RWPE2 (cell line): Measurements from ENCODE around the gene DICER1.

Source experiments
- ATAC-seq: fragments of 200-7000 bp; cut with Tn5 transposase; 3 replicates; pipeline ENCODE4 v1.9.1; 2021; ENCODE audit warnings: low read depth
- DNase-seq: peaks from one replicate; pipeline ENCODE4 v3.0.0-alpha.2; 2020; ENCODE audit warnings: low spot score
- H3K27ac ChIP-seq: fragments of 450-650 bp; 2 replicates; pipeline ENCODE4 v1.5.1; 2017; ENCODE audit warnings: mild to moderate bottlenecking; ENCODE audit not compliant: poor library complexity, severe bottlenecking
- H3K27me3 ChIP-seq: fragments of 250-450 bp; sonication (Bioruptor Pico); 2 replicates; pipeline ENCODE4 v1.5.1; 2021; ENCODE audit warnings: mild to moderate bottlenecking, moderate library complexity; ENCODE audit not compliant: insufficient read depth, poor library complexity, severe bottlenecking
- H3K36me3 ChIP-seq: fragments of 250-450 bp; sonication (Bioruptor Pico); 2 replicates; pipeline ENCODE4 v1.5.1; 2020; ENCODE audit warnings: low read depth, mild to moderate bottlenecking, moderate library complexity
- H3K4me1 ChIP-seq: fragments of 250-450 bp; sonication (Bioruptor Pico); 2 replicates; pipeline ENCODE4 v1.5.1; 2021; ENCODE audit warnings: mild to moderate bottlenecking, moderate library complexity; ENCODE audit not compliant: insufficient read depth, poor library complexity, severe bottlenecking
- H3K4me3 ChIP-seq: fragments of 250-450 bp; sonication (Bioruptor Pico); 2 replicates; pipeline ENCODE4 v1.5.1; 2021; ENCODE audit warnings: mild to moderate bottlenecking, moderate library complexity; ENCODE audit not compliant: severe bottlenecking
- H3K9me3 ChIP-seq: fragments of 250-450 bp; sonication (Bioruptor Pico); 2 replicates; pipeline ENCODE4 v1.5.1; 2021; ENCODE audit warnings: mild to moderate bottlenecking, moderate library complexity; ENCODE audit not compliant: severe bottlenecking
- TF ChIP-seq, protein P1 (sequence below): fragments of 450-650 bp; IDR thresholded peaks from one replicate; pipeline ENCODE4 v1.5.1; 2017; ENCODE audit warnings: mild to moderate bottlenecking, moderate library complexity; ENCODE audit not compliant: poor library complexity, severe bottlenecking

The DICER1 gene

DNA sequence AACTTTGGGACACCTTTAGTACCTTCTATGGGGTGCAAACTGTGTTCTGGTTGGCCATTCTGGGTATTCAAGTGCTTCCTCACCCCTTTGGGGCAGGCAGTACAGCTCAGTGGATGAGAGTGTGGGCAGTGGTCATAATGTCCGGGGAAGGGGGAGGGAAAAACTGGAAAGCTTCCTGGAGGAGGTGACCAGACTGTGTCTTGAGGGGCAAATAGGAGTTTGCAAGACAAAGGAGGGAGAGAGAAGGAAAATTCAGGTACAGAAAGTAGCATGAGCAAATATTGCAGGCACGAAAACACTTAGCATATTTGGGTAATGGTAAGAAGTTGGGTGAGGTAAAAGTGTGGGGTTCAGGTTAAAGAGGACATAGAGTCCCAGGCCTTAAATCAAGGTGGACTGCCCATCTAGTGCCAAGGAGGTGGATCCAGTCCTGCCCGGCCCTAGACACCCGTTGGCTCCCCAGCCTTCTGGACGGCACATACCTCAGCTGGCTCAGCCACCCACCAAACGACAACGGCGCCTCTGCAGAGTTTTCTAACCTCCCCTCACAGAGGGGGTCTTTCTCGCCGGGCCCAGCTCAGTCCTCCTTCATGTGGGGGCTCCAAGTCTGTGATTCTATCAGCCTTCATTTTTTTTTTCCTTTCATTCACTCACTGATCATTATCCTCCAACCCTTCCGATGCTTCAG is 86.4 kb downstream of the DICER1 start:
- TF ChIP-seq, protein P1, sequence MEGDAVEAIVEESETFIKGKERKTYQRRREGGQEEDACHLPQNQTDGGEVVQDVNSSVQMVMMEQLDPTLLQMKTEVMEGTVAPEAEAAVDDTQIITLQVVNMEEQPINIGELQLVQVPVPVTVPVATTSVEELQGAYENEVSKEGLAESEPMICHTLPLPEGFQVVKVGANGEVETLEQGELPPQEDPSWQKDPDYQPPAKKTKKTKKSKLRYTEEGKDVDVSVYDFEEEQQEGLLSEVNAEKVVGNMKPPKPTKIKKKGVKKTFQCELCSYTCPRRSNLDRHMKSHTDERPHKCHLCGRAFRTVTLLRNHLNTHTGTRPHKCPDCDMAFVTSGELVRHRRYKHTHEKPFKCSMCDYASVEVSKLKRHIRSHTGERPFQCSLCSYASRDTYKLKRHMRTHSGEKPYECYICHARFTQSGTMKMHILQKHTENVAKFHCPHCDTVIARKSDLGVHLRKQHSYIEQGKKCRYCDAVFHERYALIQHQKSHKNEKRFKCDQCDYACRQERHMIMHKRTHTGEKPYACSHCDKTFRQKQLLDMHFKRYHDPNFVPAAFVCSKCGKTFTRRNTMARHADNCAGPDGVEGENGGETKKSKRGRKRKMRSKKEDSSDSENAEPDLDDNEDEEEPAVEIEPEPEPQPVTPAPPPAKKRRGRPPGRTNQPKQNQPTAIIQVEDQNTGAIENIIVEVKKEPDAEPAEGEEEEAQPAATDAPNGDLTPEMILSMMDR, result no peak
- H3K27ac ChIP-seq, result no peak overlapping the region
- no peaks in the 10 kb centered on the region for H3K4me1 ChIP-seq
- ATAC-seq (no peak), DNase-seq (no peak)
- H3K27me3 ChIP-seq, result peaks cover 13% of the 10 kb centered on the region
- H3K9me3 ChIP-seq, result no peaks in the 10 kb centered on the region
- no peak overlapping the region for H3K4me3 ChIP-seq
- H3K36me3 ChIP-seq, result no peaks in the 10 kb centered on the region

DNA sequence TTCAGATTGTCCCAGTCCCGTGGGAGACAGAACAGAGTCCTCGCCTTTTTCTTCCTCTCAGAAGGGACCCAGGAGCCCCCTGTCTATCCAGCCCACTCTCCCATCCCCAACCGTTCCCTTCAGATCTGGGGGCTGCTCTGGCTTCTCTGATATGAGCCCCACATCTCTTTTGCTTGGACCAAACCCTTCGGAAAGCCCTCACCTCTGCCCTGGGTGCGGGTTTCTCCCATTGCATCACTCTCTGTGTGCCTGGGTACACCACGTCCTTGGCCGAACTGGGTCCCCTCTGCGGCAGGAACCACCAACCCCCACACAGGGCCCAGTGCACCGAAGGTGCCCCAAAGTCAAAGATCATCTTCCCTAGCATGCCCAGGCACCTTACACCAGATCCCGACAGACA is 87.8 kb downstream of the DICER1 start:
- no peak overlapping the region for H3K4me3 ChIP-seq
- H3K4me1 ChIP-seq, result no peaks in the 10 kb centered on the region
- H3K27ac ChIP-seq, result no peak overlapping the region
- ATAC-seq (no peak), DNase-seq (no peak)
- TF ChIP-seq, protein P1, result no peak
- no peaks in the 10 kb centered on the region for H3K9me3 ChIP-seq
- peaks cover 13% of the 10 kb centered on the region for H3K27me3 ChIP-seq
- H3K36me3 ChIP-seq, result no peaks in the 10 kb centered on the region

DNA sequence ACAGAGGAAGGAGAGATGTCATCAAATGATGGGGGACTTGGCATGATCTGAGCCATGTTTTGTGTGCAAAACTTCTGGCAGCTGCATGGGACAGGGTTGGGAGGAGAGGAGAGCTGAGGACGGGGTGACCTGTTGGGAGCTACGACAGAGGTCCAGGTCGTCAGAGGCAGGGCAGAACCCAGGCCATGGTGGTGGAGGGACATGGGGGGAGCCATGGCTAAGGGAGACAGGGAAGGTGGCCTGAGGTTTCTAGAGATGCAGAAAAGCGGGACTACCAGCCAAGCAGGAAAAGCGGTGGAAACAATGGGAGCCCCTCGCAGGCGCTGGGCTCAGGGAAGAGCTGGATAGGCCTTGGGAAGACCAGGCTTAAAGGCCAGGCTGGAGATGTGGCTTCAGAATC is 88.3 kb downstream of the DICER1 start:
- DNase-seq (no peak), ATAC-seq (no peak)
- Histone ChIP-seq H3K4me3 (no peak overlapping the region), H3K27ac (no peak overlapping the region), H3K9me3 (no peaks in the 10 kb centered on the region), H3K27me3 (peaks cover 13% of the 10 kb centered on the region), H3K36me3 (no peaks in the 10 kb centered on the region), H3K4me1 (no peaks in the 10 kb centered on the region)
- TF ChIP-seq, protein P1, result no peak

DNA sequence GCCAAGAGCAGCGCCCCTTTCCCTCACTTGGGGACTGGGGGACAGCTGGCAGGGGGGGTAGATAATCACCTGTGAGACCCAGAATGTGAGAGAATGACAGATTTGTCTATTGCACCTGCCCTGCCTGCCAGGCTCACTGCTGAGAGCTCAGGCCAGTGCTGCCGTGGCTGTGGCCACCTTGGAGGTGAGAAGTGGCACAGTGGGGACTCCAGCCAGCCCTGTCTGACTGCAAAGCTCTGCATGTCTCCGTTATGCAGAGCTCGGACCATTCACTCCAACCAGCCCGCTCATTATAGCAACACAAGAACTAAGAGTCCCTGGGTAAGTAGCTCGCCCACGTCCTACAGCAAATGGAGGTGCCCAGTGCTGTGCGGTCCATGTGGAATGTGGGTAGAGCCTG is 88.8 kb downstream of the DICER1 start:
- no peaks in the 10 kb centered on the region for H3K4me1 ChIP-seq
- TF ChIP-seq, protein P1, result no peak
- DNase-seq, result no peak
- peaks cover 13% of the 10 kb centered on the region for H3K27me3 ChIP-seq
- no peaks in the 10 kb centered on the region for H3K36me3 ChIP-seq
- no peak overlapping the region for H3K27ac ChIP-seq
- ATAC-seq, result no peak
- H3K9me3 ChIP-seq, result no peaks in the 10 kb centered on the region
- no peak overlapping the region for H3K4me3 ChIP-seq

DNA sequence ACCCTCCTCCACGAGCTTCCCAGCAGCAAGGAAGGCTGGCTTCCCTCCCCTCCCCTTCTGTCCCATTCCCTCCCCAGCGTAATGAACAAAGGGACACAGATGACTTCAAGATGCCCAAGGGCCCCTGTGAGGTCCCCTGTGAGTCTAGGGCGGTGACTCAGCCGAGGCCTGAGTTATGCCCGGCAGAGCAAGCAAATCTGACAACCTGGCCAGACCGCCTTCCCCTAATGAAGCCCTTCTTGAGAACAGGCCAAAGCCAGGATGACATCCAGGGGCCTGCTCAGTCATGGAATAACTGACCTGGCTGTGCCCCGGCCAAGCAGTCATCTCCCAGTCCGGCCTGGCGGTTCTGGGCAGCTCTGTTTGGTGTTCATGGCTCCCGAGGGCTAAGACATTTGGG is 89.2 kb downstream of the DICER1 start:
- no peak for DNase-seq
- Histone ChIP-seq H3K4me1 (no peaks in the 10 kb centered on the region), H3K9me3 (no peaks in the 10 kb centered on the region), H3K27me3 (peaks cover 12% of the 10 kb centered on the region), H3K27ac (no peak overlapping the region), H3K4me3 (no peak overlapping the region), H3K36me3 (no peaks in the 10 kb centered on the region)
- TF ChIP-seq, protein P1, result no peak
- ATAC-seq, result no peak; the same call in 2 of the 3 replicates
